ENCODE measurements around the gene IP6K3. TPM values are rescaled to one million over a fixed set of nuclear protein-coding genes. Genes with fewer than 3 reads are reported as not detected.

The IP6K3 gene
- total RNA-seq, 5 donors from 2014 or later (not counting 1 experiment from before 2014, with no cell fraction given) = not detected

DNA sequence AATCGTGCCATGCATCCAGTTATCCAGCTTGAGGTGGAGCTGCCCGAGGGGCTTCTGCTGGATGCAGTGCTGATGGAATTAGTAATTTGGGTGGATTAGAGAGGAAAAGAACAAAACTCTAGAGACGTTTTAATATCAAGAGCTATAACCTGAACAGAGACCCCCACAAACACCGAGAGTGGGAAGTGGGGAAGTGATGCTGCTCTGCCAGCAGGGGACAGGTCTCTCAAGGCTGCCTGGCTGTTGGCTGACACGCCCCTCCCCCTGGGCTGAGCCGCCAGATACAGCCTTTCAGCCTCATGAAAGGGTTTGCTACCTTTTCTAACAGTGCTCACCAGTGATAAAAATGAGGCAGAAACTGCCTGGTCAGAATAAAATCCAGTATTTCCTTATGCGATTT is 32.6 kb upstream of the IP6K3 start:
- ATAC-seq (replicated peaks in 1 of 4) = no peak
- Histone ChIP-seq H3K9me3 (no peaks in the 10 kb centered on the region), H3K27ac (ENCODE audit: low read length) (no peak overlapping the region), H3K4me3 (ENCODE audit: control insufficient read depth in 1 of 2, extremely low read depth in 1 of 2, low read length in 1 of 2) (no peak overlapping the region), H3K4me1 (ENCODE audit: control insufficient read depth in 1 of 2, extremely low read depth in 1 of 2, insufficient read depth in 2 of 2, low read length in 2 of 2) (peaks cover 0 to 8% of the 10 kb centered on the region in 2 experiments), H3K36me3 (ENCODE audit: control insufficient read depth in 2 of 2, extremely low read depth in 1 of 2, insufficient read depth in 1 of 2, low read length in 1 of 2) (peaks cover 41 to 97% of the 10 kb centered on the region in 2 donors), H3K27me3 (replicated peaks in 1 of 2; ENCODE audit: control insufficient read depth in 2 of 2, extremely low read depth in 1 of 2, insufficient read depth in 2 of 2, low read length in 1 of 2) (no peaks in the 10 kb centered on the region)
- H3K27me3 Mint-ChIP-seq = no peaks in the 10 kb centered on the region
- peaks cover 70% of the 10 kb centered on the region for H3K36me3 Mint-ChIP-seq
- peaks cover 11 to 25% (median 19%) of the 10 kb centered on the region in 3 donors for H3K4me1 Mint-ChIP-seq
- no peaks in the 10 kb centered on the region for H3K9me3 Mint-ChIP-seq
- H3K4me3 Mint-ChIP-seq = no peak overlapping the region
- ChIA-PET CTCF (interaction anchor here in 1 of 2 donors (0.6 kb wide), 1 partner anchor 275 kb away, joined by 4 read pairs; no protein-coding TSS in a partner anchor), POLR2A (no interaction called here)
- DNase-seq = no peak
- 100% methylated on average over 2 of the region's 7 CpGs for WGBS (ENCODE audit: insufficient coverage)
- no peak overlapping the region for H3K27ac Mint-ChIP-seq

DNA sequence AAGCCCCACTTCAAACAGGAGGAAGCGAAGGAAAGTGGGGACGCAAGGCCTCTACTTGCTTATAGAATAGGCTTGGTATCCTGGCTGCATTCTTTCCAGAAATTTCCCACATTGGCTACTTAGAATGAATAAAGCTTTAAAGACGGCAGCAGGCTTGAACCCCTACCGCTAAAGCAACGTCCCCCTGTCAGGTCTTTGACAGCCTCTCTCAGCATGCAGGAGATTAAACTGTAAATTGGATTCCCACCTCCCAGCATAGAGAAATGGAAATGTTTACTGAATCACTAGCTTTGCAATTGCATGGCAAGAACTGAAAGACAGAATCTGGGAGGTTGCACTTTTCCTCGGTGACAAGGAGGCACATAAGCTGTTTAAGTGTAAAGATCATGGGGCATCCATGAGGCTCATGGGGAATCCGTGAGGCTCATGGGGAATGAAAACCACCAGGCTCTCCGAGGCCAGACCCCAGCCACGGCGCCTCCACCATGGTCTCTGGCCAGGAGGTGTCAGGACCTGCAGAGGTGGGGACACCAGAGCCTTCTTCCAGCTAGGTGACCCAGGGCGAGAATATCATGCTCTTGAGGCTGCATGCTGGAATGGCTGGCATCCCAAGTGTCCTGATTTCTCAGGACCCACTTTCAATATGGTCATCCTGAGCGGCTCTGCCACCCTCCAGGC is 31.9 kb upstream of the IP6K3 start:
- 91% methylated on average over 8 of the region's 12 CpGs for WGBS (ENCODE audit: insufficient coverage)
- no peaks in the 10 kb centered on the region for H3K27me3 ChIP-seq (replicated peaks in 1 of 2; ENCODE audit: control insufficient read depth in 2 of 2, extremely low read depth in 1 of 2, insufficient read depth in 2 of 2, low read length in 1 of 2)
- H3K36me3 Mint-ChIP-seq = peaks cover 65% of the 10 kb centered on the region
- H3K9me3 ChIP-seq = no peaks in the 10 kb centered on the region
- ChIA-PET CTCF (no interaction called here), POLR2A (no interaction called here)
- no peaks in the 10 kb centered on the region for H3K27me3 Mint-ChIP-seq
- ATAC-seq (replicated peaks in 1 of 4) (no peak), DNase-seq (no peak)
- H3K36me3 ChIP-seq (ENCODE audit: control insufficient read depth in 2 of 2, extremely low read depth in 1 of 2, insufficient read depth in 1 of 2, low read length in 1 of 2) = peaks cover 41 to 95% of the 10 kb centered on the region in 2 donors
- peaks cover 0 to 8% of the 10 kb centered on the region in 2 experiments for H3K4me1 ChIP-seq (ENCODE audit: control insufficient read depth in 1 of 2, extremely low read depth in 1 of 2, insufficient read depth in 2 of 2, low read length in 2 of 2)
- no peak overlapping the region for H3K27ac ChIP-seq (ENCODE audit: low read length)
- no peak overlapping the region for H3K4me3 Mint-ChIP-seq
- no peaks in the 10 kb centered on the region for H3K9me3 Mint-ChIP-seq
- H3K4me3 ChIP-seq (ENCODE audit: control insufficient read depth in 1 of 2, extremely low read depth in 1 of 2, low read length in 1 of 2) = no peak overlapping the region
- H3K4me1 Mint-ChIP-seq = peaks cover 4 to 21% (median 12%) of the 10 kb centered on the region in 3 donors
- H3K27ac Mint-ChIP-seq = no peak overlapping the region

- no peak overlapping the region for H3K4me3 ChIP-seq (ENCODE audit: control insufficient read depth in 1 of 2, extremely low read depth in 1 of 2, low read length in 1 of 2)
- ChIA-PET POLR2A (interaction anchor here in 1 of 2 donors (0.6 kb wide), 2 partner anchors 8 to 252 kb away, joined by 3 read pairs; no protein-coding TSS in a partner anchor), CTCF (no interaction called here)
- no peaks in the 10 kb centered on the region for H3K9me3 ChIP-seq
- no peaks in the 10 kb centered on the region for H3K9me3 Mint-ChIP-seq
- H3K27ac Mint-ChIP-seq = no peak overlapping the region
- no peak overlapping the region for H3K27ac ChIP-seq (ENCODE audit: low read length)
- peaks cover 66% of the 10 kb centered on the region for H3K36me3 Mint-ChIP-seq
- no peaks in the 10 kb centered on the region for H3K27me3 ChIP-seq (replicated peaks in 1 of 2; ENCODE audit: control insufficient read depth in 2 of 2, extremely low read depth in 1 of 2, insufficient read depth in 2 of 2, low read length in 1 of 2)
- H3K36me3 ChIP-seq (ENCODE audit: control insufficient read depth in 2 of 2, extremely low read depth in 1 of 2, insufficient read depth in 1 of 2, low read length in 1 of 2) = peaks cover 41 to 93% of the 10 kb centered on the region in 2 donors
- DNase-seq (no peak), ATAC-seq (replicated peaks in 1 of 4) (no peak)
- H3K4me1 Mint-ChIP-seq = peaks cover 2 to 18% (median 12%) of the 10 kb centered on the region in 3 donors
- H3K4me3 Mint-ChIP-seq = no peak overlapping the region
- peaks cover 0 to 8% of the 10 kb centered on the region in 2 experiments for H3K4me1 ChIP-seq (ENCODE audit: control insufficient read depth in 1 of 2, extremely low read depth in 1 of 2, insufficient read depth in 2 of 2, low read length in 2 of 2)
- no peaks in the 10 kb centered on the region for H3K27me3 Mint-ChIP-seq
- WGBS (ENCODE audit: insufficient coverage) = 99% methylated on average over 18 of the region's 25 CpGs
These were observed 31.0 kb upstream of the IP6K3 start for GRCh38 chr6:33777398-33778388.

- peaks cover 61% of the 10 kb centered on the region for H3K36me3 Mint-ChIP-seq
- no peaks in the 10 kb centered on the region for H3K9me3 Mint-ChIP-seq
- H3K4me1 Mint-ChIP-seq = peaks cover 6 to 14% (median 9%) of the 10 kb centered on the region in 3 donors
- peaks cover 0 to 13% of the 10 kb centered on the region in 2 experiments for H3K4me1 ChIP-seq (ENCODE audit: control insufficient read depth in 1 of 2, extremely low read depth in 1 of 2, insufficient read depth in 2 of 2, low read length in 2 of 2)
- H3K27me3 Mint-ChIP-seq = no peaks in the 10 kb centered on the region
- ATAC-seq (replicated peaks in 1 of 4) (no peak), DNase-seq (no peak)
- H3K36me3 ChIP-seq (ENCODE audit: control insufficient read depth in 2 of 2, extremely low read depth in 1 of 2, insufficient read depth in 1 of 2, low read length in 1 of 2) = peaks cover 36 to 93% of the 10 kb centered on the region in 2 donors
- POLR2A ChIA-PET = interaction anchor here in 1 of 2 donors (0.6 kb wide), 1 partner anchor 253 kb away, joined by 3 read pairs; no protein-coding TSS in a partner anchor
- H3K27ac ChIP-seq (ENCODE audit: low read length) = no peak overlapping the region
- no peaks in the 10 kb centered on the region for H3K9me3 ChIP-seq
- H3K4me3 ChIP-seq (ENCODE audit: control insufficient read depth in 1 of 2, extremely low read depth in 1 of 2, low read length in 1 of 2) = no peak overlapping the region
- CTCF ChIA-PET = no interaction called here
- WGBS (ENCODE audit: insufficient coverage) = 96% methylated on average over 11 of the region's 13 CpGs
- no peaks in the 10 kb centered on the region for H3K27me3 ChIP-seq (replicated peaks in 1 of 2; ENCODE audit: control insufficient read depth in 2 of 2, extremely low read depth in 1 of 2, insufficient read depth in 2 of 2, low read length in 1 of 2)
- no peak overlapping the region for H3K4me3 Mint-ChIP-seq
- no peak overlapping the region for H3K27ac Mint-ChIP-seq
These were observed 30.1 kb upstream of the IP6K3 start for GRCh38 chr6:33776764-33777163.

GRCh38 chr6:33776186-33776585 is 29.5 kb upstream of the IP6K3 start:
- no peaks in the 10 kb centered on the region for H3K9me3 ChIP-seq
- H3K27me3 Mint-ChIP-seq = no peaks in the 10 kb centered on the region
- H3K4me3 Mint-ChIP-seq = no peak overlapping the region
- no peaks in the 10 kb centered on the region for H3K9me3 Mint-ChIP-seq
- ATAC-seq (replicated peaks in 1 of 4) (no peak), DNase-seq (no peak)
- ChIA-PET CTCF (no interaction called here), POLR2A (interaction anchor here in 1 of 2 donors (0.6 kb wide), 1 partner anchor 966 kb away, joined by 3 read pairs; no protein-coding TSS in a partner anchor)
- no peak overlapping the region for H3K27ac ChIP-seq (ENCODE audit: low read length)
- H3K4me1 Mint-ChIP-seq = peaks cover 10 to 15% (median 11%) of the 10 kb centered on the region in 3 donors
- no peak overlapping the region for H3K27ac Mint-ChIP-seq
- no peaks in the 10 kb centered on the region for H3K27me3 ChIP-seq (replicated peaks in 1 of 2; ENCODE audit: control insufficient read depth in 2 of 2, extremely low read depth in 1 of 2, insufficient read depth in 2 of 2, low read length in 1 of 2)
- 100% methylated on average over 1 of the region's 4 CpGs for WGBS (ENCODE audit: insufficient coverage)
- peaks cover 0 to 14% of the 10 kb centered on the region in 2 experiments for H3K4me1 ChIP-seq (ENCODE audit: control insufficient read depth in 1 of 2, extremely low read depth in 1 of 2, insufficient read depth in 2 of 2, low read length in 2 of 2)
- H3K36me3 Mint-ChIP-seq = peaks cover 60% of the 10 kb centered on the region
- peaks cover 35 to 90% of the 10 kb centered on the region in 2 donors for H3K36me3 ChIP-seq (ENCODE audit: control insufficient read depth in 2 of 2, extremely low read depth in 1 of 2, insufficient read depth in 1 of 2, low read length in 1 of 2)
- no peak overlapping the region for H3K4me3 ChIP-seq (ENCODE audit: control insufficient read depth in 1 of 2, extremely low read depth in 1 of 2, low read length in 1 of 2)

DNA sequence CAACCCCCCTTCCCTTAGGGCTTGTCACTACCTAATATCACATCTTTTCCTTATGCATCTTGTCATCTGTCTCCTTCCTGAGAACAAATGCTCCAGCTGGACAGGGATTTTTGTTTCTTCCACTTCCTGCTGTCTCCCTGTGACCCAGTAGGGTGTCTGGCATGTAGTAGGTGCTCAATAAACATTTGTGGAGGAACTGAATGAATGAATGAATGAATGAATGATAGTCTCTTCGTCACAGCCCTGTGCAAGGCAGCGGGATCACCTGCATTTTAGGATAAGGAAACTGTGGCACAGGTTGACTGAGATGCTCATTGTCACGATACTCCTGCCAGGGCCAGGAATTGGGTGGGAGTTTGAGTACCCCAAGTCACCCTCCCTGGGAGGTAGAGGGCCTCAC is 28.1 kb upstream of the IP6K3 start:
- H3K4me1 Mint-ChIP-seq = peaks cover 6 to 12% (median 11%) of the 10 kb centered on the region in 3 donors
- H3K27ac Mint-ChIP-seq = no peak overlapping the region
- Histone ChIP-seq H3K9me3 (no peaks in the 10 kb centered on the region), H3K4me3 (ENCODE audit: control insufficient read depth in 1 of 2, extremely low read depth in 1 of 2, low read length in 1 of 2) (no peak overlapping the region), H3K27me3 (replicated peaks in 1 of 2; ENCODE audit: control insufficient read depth in 2 of 2, extremely low read depth in 1 of 2, insufficient read depth in 2 of 2, low read length in 1 of 2) (peaks cover 0 to 3% of the 10 kb centered on the region in 2 experiments), H3K27ac (ENCODE audit: low read length) (no peak overlapping the region), H3K4me1 (ENCODE audit: control insufficient read depth in 1 of 2, extremely low read depth in 1 of 2, insufficient read depth in 2 of 2, low read length in 2 of 2) (peaks cover 0 to 14% of the 10 kb centered on the region in 2 experiments), H3K36me3 (ENCODE audit: control insufficient read depth in 2 of 2, extremely low read depth in 1 of 2, insufficient read depth in 1 of 2, low read length in 1 of 2) (peaks cover 27 to 77% of the 10 kb centered on the region in 2 donors)
- H3K4me3 Mint-ChIP-seq = no peak overlapping the region
- CTCF ChIA-PET = interaction anchor here in 1 of 2 donors (0.6 to 0.7 kb wide), 2 partner anchors 21 to 254 kb away, joined by 4 to 9 read pairs; no protein-coding TSS in a partner anchor
- POLR2A ChIA-PET = interaction anchor here in 1 of 2 donors (0.7 kb wide), 1 partner anchor 1328 kb away, joined by 5 read pairs; no protein-coding TSS in a partner anchor
- WGBS (ENCODE audit: insufficient coverage) = 100% methylated on average over 2 of the region's 3 CpGs
- no peaks in the 10 kb centered on the region for H3K27me3 Mint-ChIP-seq
- ATAC-seq (replicated peaks in 1 of 4) = no peak
- no peaks in the 10 kb centered on the region for H3K9me3 Mint-ChIP-seq
- DNase-seq = no peak
- H3K36me3 Mint-ChIP-seq = peaks cover 47% of the 10 kb centered on the region
